HEK293T (cell line): Measurements from ENCODE around the gene FRMPD1.

ENCODE experiments used
- HDGF ChIP-seq: fragments of 450-650 bp; IDR thresholded peaks from 2 replicates; pipeline ENCODE4 v1.6.1; 2017; ENCODE audit warnings: antibody characterized with exemption, borderline replicate concordance
- L3MBTL2 ChIP-seq: fragments of 450-650 bp; conservative IDR thresholded peaks from 2 replicates; pipeline ENCODE4 v1.6.1; 2016; ENCODE audit warnings: mild to moderate bottlenecking
- TF ChIP-seq, protein P1 (sequence below): fragments of 450-650 bp; IDR thresholded peaks from 2 replicates; pipeline ENCODE4 v1.6.1; 2016

GRCh38 chr9:37623267-37623666 is 27.5 kb upstream of the FRMPD1 start:
- TF ChIP-seq, protein P1, sequence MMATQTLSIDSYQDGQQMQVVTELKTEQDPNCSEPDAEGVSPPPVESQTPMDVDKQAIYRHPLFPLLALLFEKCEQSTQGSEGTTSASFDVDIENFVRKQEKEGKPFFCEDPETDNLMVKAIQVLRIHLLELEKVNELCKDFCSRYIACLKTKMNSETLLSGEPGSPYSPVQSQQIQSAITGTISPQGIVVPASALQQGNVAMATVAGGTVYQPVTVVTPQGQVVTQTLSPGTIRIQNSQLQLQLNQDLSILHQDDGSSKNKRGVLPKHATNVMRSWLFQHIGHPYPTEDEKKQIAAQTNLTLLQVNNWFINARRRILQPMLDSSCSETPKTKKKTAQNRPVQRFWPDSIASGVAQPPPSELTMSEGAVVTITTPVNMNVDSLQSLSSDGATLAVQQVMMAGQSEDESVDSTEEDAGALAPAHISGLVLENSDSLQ, result no peak
- no peak for TF ChIP-seq HDGF
- no peak for TF ChIP-seq L3MBTL2
